Peyer's patch (tissue), 4 donors: Measurements from ENCODE around the gene HAGHL. TPM values are rescaled to one million over a fixed set of nuclear protein-coding genes. Genes with fewer than 3 reads are reported as not detected.

Experiments
- DNase-seq, 3 donors: peaks; one replicate each; pipeline ENCODE4 v3.0.0-alpha.2; 2017 to 2019
- H3K27ac ChIP-seq, 4 donors: fragments of 200-600 bp; sonication (generic); one replicate each; pipeline ENCODE4 v1.5.1; 2016 to 2019
- H3K27me3 ChIP-seq, 2 donors: fragments of 200-600 bp; sonication (generic); one replicate each; pipeline ENCODE4 v1.5.1; 2019
- H3K36me3 ChIP-seq, 3 donors: fragments of 200-600 bp; sonication (generic); one replicate each; pipeline ENCODE4 v1.5.1; 2016 to 2019
- H3K4me1 ChIP-seq, 4 donors: fragments of 200-600 bp; sonication (generic); one replicate each; pipeline ENCODE4 v1.5.1; 2016 to 2019
- H3K4me3 ChIP-seq, 4 donors: fragments of 200-600 bp; sonication (generic); 1 replicate in 3 of 4; 2 replicates in 1 of 4; pipeline ENCODE4 v1.5.1; 2016 to 2019; ENCODE audit warnings: mild to moderate bottlenecking in 1 of 4
- H3K9me3 ChIP-seq, 4 donors: fragments of 200-600 bp; sonication (generic); one replicate each; pipeline ENCODE4 v1.5.1; 2016 to 2019; ENCODE audit warnings: mild to moderate bottlenecking in 1 of 4
- CTCF ChIP-seq, 6 experiments: fragments of 450-650 bp in 4 of 6; fragments of 200-600 bp in 2 of 6; sonication (generic) in 1 of 6; IDR thresholded peaks; one replicate each; pipeline ENCODE4 v1.5.1; 2017 to 2019; ENCODE audit warnings: antibody characterized with exemption in 6 of 6, mild to moderate bottlenecking in 3 of 6, moderate library complexity in 1 of 6
- POLR2A ChIP-seq, 2 donors: fragments of 450-650 bp; IDR thresholded peaks; one replicate each; pipeline ENCODE4 v1.5.1; 2017; ENCODE audit warnings: antibody characterized with exemption in 2 of 2, mild to moderate bottlenecking in 2 of 2, moderate library complexity in 2 of 2
- total RNA-seq, 4 donors: library from RNA; depleted of rRNA; stranded (reverse); fragments of >200 nt; gene quantifications; one replicate each; pipeline ENCODE4 v1.1.0, GENCODE V29; 2016

Gene HAGHL
- total RNA-seq, 4 donors from 2014 or later = 0.53 to 42.9 (median 3.4) TPM

- no peak for DNase-seq
- H3K27ac ChIP-seq = no peak overlapping the region
- no peaks in the 10 kb centered on the region for H3K27me3 ChIP-seq
- H3K4me3 ChIP-seq = no peak overlapping the region
- TF ChIP-seq CTCF (IDR thresholded peaks at IDR 0.05) = no peak
- no peaks in the 10 kb centered on the region for H3K4me1 ChIP-seq
- no peaks in the 10 kb centered on the region for H3K9me3 ChIP-seq
- no peaks in the 10 kb centered on the region for H3K36me3 ChIP-seq
These were observed 19.7 kb downstream of the HAGHL start for GRCh38 chr16:746637-747036.

GRCh38 chr16:747978-748746 is 21.3 kb downstream of the HAGHL start:
- no peak for TF ChIP-seq POLR2A (IDR thresholded peaks at IDR 0.05)
- TF ChIP-seq CTCF (IDR thresholded peaks at IDR 0.05) = no peak
- no peaks in the 10 kb centered on the region for H3K4me1 ChIP-seq
- DNase-seq = no peak
- no peak overlapping the region for H3K4me3 ChIP-seq
- no peaks in the 10 kb centered on the region for H3K27me3 ChIP-seq
- no peaks in the 10 kb centered on the region for H3K9me3 ChIP-seq
- no peaks in the 10 kb centered on the region for H3K36me3 ChIP-seq
- no peak overlapping the region for H3K27ac ChIP-seq

- H3K9me3 ChIP-seq = no peaks in the 10 kb centered on the region
- no peaks in the 10 kb centered on the region for H3K27me3 ChIP-seq
- no peak overlapping the region for H3K4me3 ChIP-seq
- TF ChIP-seq CTCF (IDR thresholded peaks at IDR 0.05) = no peak
- no peak for TF ChIP-seq POLR2A (IDR thresholded peaks at IDR 0.05)
- H3K36me3 ChIP-seq = no peaks in the 10 kb centered on the region
- H3K27ac ChIP-seq = no peak overlapping the region
- no peaks in the 10 kb centered on the region for H3K4me1 ChIP-seq
- DNase-seq = no peak
These were observed 22.1 kb downstream of the HAGHL start for GRCh38 chr16:749010-749409.

GRCh38 chr16:750485-750884 is 23.6 kb downstream of the HAGHL start:
- Histone ChIP-seq H3K4me1 (no peaks in the 10 kb centered on the region), H3K36me3 (no peaks in the 10 kb centered on the region), H3K27me3 (no peaks in the 10 kb centered on the region), H3K4me3 (no peak overlapping the region), H3K9me3 (no peaks in the 10 kb centered on the region), H3K27ac (no peak overlapping the region)
- DNase-seq = no peak
- no peak for TF ChIP-seq POLR2A (IDR thresholded peaks at IDR 0.05)
- no peak for TF ChIP-seq CTCF (IDR thresholded peaks at IDR 0.05)

GRCh38 chr16:751152-752006 is 24.5 kb downstream of the HAGHL start:
- DNase-seq = no peak
- Histone ChIP-seq H3K4me3 (no peak overlapping the region), H3K27ac (no peak overlapping the region), H3K4me1 (no peaks in the 10 kb centered on the region), H3K36me3 (no peaks in the 10 kb centered on the region), H3K9me3 (no peaks in the 10 kb centered on the region), H3K27me3 (no peaks in the 10 kb centered on the region)
- TF ChIP-seq POLR2A (IDR thresholded peaks at IDR 0.05) (no peak), CTCF (IDR thresholded peaks at IDR 0.05) (no peak)
